ENCODE results near the gene FREM2.

Gene FREM2, protein sequence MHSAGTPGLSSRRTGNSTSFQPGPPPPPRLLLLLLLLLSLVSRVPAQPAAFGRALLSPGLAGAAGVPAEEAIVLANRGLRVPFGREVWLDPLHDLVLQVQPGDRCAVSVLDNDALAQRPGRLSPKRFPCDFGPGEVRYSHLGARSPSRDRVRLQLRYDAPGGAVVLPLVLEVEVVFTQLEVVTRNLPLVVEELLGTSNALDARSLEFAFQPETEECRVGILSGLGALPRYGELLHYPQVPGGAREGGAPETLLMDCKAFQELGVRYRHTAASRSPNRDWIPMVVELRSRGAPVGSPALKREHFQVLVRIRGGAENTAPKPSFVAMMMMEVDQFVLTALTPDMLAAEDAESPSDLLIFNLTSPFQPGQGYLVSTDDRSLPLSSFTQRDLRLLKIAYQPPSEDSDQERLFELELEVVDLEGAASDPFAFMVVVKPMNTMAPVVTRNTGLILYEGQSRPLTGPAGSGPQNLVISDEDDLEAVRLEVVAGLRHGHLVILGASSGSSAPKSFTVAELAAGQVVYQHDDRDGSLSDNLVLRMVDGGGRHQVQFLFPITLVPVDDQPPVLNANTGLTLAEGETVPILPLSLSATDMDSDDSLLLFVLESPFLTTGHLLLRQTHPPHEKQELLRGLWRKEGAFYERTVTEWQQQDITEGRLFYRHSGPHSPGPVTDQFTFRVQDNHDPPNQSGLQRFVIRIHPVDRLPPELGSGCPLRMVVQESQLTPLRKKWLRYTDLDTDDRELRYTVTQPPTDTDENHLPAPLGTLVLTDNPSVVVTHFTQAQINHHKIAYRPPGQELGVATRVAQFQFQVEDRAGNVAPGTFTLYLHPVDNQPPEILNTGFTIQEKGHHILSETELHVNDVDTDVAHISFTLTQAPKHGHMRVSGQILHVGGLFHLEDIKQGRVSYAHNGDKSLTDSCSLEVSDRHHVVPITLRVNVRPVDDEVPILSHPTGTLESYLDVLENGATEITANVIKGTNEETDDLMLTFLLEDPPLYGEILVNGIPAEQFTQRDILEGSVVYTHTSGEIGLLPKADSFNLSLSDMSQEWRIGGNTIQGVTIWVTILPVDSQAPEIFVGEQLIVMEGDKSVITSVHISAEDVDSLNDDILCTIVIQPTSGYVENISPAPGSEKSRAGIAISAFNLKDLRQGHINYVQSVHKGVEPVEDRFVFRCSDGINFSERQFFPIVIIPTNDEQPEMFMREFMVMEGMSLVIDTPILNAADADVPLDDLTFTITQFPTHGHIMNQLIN (N-terminal part only)

DNA sequence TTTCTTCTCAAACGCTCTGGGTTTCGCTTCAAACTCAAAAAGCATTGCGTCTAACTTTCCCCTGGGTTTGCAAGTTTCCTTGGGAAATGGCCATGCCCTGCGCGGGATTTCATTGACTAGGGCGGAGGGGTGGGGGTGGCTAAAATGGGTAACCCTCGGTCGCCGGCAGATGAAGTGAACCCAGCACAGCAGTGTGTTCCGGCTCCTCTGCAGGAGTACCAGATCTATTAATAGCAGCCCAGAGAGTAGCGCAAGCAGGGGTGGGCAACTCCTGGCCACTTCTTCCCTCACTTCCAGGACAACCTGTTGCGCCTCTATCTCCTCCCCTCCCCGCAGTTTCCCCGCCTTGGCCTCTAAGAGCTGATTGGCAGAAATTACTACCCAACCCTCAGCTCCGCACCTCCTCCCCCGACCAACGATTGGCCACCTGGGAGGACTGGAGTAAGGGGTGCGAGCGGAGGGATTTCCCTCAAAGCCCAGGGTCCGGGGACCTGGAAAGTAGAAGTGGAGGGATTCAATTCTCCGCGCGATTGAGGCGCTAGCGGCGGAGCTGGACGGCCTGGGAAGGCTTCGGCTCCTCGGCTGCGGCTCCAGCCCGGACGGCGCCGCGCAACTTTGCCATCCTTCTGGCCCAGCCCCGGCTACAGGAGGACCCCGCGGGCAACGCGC lies at the start of gene FREM2:
Gene FREM2, plus strand, starts transcription at position 501 of the 669 bp plus-strand sequence. CDS start 268 bp downstream, outside the sequence.
- no peak for DNase-seq (ENCODE audit: low read depth, low spot score)

DNA sequence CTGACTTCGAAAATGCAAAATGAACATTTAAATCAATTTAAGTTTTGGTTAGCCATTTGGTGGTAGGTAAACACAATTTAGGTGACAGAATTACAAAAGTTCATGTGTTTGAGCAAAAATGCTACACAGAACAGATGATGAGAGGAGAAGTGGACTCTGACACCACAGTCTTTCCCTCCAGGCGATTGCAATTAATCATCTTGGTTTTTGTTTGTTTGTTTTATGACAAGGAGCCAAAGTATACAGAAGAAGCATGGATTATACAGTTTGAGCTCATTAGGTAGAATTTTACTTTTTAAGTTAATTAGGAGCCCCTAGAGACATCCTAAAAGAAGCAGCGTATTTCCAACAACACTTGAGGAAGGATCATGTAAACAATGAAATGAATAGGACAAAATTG lies 49.3 kb upstream of the FREM2 start:
- no peak for DNase-seq (ENCODE audit: low read depth, low spot score)

DNA sequence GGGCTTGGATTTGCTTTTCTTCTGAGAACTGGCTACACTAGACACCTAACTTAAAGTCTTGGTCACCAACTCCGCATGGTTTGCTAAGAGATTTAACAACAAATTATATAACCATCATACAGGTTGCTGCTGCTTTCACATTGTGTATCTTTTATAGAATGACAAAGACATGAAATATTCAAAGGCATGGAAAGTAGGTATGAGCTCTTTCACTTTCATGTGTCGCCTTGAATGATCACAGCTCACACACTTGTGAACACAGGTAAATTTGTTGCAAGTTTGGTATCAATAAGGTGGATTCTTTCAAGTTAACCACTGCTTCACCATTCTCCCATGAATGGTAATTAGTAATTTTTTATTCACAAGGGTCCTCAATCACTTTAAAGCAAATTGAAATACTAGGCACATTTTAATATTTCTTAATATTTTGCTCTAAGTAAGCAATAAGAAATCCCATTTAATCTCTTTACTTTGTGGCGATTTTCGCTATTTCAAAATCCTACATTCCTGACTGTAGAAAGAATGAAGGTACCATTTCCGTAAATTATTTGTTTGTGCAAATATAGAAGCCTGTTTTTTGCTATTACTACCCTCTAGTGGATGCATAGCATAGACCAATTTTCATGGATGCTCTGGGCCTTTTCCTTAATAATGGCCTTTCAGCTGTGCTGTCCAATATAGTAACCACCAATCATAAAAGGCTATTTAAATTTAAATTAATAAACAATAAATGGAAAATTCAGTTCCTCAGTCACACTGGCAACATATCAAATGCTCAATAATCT lies 45.5 kb upstream of the FREM2 start:
- DNase-seq (ENCODE audit: low read depth, low spot score), result no peak

DNA sequence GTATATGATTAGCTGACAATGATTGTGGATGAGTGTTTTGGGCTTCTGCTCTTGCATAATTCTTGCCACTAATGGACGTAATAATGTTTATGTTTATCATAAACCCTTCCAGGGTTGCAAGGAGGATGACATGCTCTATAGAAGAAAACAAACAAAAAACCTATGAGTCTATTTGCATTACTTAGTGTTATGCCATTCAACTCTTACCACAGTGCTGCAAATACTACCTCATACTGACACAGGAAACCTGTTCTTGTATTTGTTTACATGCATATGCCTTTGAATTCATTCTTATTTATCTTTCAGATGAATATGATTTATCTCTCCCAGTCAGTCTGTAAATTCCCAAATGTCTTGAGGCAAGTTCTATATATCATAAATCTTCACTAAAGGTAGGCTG lies 39.6 kb upstream of the FREM2 start:
- no peak for DNase-seq (ENCODE audit: low read depth, low spot score)

DNA sequence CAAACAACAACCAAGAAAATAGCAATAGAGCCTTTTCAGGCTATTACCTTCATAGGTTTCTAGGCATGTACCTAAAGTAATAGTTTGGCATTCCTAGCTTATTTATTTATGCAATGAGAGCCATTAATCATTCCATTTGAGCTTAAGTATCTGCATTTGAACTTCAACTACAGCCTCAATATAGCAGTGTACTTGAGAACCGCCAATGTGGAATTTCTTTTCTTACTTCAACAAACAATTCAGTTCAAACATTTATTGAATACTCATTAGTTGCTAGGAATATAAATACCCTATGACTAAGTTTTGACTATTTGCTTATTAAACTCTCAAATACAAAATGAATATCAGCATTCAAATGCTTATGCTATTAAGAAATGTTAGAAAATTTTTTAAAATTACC lies 38.0 kb upstream of the FREM2 start:
- no peak for DNase-seq (ENCODE audit: low read depth, low spot score)

DNA sequence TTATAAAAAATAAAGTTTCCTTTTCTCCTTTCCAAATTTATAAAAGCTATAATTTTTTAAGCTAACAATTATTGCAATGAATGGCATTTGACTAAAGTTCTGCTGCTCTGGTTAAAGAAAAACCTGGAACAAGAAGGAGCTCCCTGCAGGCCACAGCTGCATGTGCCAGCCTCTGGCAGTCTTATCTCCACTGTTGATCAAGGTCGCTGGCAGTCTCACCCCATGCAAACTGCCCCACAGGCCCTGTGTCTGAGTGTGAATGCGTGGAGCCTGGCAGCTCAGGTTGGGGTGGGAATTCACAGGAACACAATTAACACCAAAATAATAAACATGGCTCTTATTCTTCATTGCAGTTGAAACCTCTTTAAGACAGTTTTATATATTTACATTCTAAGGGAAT lies 30.2 kb upstream of the FREM2 start:
- no peak for DNase-seq (ENCODE audit: low read depth, low spot score)

DNA sequence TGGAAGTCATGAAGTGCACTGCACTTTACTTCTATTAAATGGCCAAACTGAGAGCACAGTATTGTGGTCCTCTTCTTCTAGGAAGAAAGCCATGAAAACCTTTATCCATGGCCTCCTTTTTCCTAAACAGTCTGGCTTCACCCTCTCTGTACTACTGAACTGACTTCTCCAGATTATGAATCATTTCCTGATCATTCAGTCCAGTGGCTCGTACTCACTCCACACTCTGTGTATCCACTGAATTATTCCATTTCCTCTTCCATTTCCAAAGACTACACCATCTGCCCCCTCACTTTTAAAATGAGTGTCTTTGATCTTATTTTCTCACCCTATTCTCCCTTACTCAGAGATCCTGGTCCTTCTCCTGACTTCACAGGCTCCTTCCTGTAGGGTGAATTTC lies 29.7 kb upstream of the FREM2 start:
- no peak for DNase-seq (ENCODE audit: low read depth, low spot score)

DNA sequence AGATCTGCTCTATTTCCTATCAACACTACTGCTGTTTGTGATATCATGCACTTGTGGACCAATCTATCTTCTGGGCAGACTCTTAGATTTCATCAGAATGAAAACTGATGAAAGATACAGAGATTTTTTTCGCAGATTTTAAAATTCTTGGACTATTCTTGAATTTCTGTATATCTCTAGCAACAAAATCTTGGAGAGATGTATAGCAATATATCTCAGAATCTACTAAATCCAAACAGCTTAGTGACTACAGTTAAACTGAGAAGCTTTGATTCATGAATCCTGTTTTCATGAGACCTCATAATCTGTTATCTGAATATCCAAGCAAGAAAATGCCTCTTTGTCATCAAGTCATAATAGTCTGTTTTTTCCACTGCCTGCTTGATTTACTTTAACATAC lies 28.0 kb upstream of the FREM2 start:
- no peak for DNase-seq (ENCODE audit: low read depth, low spot score)

DNA sequence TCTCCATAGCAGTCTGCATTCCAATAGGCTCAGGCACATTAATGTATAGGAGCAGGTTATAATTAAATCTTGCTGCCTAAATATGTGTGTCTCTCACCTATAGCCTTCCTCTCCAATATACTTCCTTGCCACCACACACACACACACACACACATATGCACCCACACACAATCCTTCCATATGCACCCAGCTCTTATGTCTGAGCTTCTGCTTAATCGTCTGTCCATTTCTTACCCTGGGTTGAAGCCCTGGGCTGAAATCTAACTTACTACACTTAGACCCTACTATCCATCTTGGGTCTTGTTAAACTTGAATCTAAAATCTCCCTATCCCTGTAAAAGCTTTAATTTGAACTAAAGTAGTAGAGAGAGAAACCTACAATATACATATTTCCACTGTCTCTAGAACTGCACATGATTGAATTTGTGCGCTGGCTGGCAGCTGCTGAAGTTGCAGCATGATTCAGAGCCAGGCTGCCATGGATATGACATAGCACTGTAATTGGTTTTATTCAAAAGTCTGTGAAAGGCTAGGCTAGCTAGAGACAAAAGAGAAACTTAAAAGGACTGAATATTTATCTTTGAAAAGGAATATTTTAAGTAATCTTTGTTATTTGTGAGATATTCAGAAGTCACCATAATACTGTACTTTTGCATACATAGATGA lies 25.7 kb upstream of the FREM2 start:
- DNase-seq (ENCODE audit: low read depth, low spot score), result no peak

DNA sequence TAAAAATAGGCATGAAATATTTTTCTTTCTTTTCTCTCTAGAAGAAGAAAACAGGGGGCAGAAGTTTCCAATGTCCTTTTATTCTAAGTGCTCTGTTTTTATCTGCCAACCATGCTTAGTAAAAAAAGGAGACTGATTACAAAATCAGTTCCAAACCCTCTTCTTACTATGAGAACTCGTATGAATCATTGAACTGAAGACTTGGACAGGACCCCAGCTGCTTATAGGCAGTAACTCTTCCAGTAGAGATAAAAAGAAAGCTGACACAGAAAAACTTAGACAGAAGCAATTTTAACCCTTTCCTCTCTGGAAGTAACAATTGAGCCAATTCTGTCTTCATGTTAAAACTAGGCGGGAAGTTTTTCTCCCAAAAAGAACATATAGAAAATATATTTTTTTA lies 24.5 kb upstream of the FREM2 start:
- no peak for DNase-seq (ENCODE audit: low read depth, low spot score)

DNA sequence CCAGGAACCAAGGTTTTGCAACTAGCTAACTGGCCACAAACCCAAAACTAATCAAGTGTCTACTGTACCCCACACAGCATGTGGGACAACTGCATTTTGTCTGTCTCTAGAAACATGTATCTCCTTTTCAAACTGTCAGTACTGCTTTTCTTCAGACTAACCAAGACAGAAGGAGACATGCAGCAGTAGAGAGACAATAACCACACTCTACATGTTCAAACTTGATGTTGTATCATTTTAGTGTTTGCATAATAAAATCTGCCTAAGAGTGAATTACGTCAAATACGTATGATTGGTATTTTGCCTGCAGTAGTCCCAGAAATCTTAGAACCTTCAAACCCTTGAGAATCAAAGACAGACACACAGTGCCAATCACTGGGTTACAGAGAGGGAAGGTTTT lies 22.0 kb upstream of the FREM2 start:
- no peak for DNase-seq (ENCODE audit: low read depth, low spot score)

DNA sequence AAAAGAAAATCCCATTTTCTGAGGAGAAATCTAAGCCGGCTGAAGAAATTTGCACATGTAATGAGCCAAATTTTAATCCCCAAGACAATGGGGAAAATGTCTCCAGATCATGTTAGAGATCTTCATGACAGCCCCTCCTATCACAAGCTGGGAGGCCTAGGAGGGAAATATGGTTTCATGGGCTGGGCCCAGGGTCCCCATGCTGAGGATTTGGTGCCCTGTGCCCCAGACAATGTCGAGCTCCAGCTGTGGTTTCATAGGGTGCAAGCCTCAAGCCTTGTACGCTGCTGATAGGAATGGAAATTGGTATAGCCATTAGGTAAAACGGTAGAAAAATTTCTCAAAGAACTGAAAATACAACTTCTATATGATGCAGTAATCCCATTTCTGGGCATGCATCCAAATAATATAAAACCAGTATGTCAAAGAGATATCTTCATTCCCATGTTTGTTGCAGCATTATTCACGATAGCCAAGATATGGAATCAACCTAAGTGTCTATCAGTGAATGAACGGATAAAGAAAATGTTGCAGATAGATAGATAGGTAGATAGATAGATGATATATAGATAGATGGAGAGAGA lies 19.3 kb upstream of the FREM2 start:
- no peak for DNase-seq (ENCODE audit: low read depth, low spot score)

DNA sequence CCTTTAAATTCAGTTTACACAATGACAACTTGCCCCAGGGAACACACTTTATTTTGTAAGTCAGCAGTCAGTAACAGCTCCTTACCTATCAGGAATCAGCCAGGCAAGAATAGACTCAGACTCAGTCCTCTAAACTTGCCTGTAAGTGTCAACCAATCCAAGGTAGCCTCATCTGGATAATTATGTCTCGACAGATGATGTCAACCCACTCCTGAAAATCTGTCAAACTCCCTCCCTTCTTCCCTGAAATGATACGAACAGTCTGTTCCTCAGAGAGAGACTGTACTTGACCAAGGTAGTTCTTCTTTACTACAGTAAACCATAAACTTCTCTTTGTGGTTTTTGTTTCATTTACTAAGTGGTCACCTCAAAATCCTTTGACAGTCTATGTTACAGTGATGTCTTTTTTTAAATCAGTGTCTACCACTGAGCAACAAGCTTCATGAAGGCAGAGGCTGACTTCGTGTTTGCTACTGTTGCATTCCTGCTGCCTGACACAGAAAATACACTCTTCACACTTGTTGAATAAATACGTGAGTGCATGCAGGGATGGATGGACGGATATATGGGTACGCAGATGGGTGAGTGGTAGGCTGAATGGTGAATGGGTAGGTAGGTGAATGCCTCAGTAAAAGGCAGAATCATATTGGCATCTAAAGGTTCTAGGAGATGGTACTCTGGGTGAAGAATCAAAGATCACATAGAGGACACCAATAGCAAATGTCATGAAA lies 17.5 kb upstream of the FREM2 start:
- no peak for DNase-seq (ENCODE audit: low read depth, low spot score)

DNA sequence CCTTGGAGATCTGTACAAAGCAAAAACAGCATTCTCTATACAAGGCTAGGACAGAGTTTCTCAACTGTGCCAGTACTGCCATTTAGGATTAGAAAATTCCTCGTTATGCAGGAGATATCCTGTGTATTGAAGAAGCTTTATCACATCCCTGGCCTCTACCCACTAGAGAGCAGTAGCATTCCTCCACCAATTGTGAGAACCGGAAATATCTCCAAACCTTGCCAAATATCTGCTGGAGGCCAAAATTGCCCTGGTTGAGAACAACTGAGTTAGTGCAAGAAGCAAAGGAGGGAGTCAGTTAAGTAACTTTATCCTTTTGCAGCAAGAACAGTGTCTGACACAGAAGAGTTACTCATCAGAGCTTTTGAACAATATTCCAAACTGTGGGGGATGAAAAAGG lies 16.2 kb upstream of the FREM2 start:
- DNase-seq (ENCODE audit: low read depth, low spot score), result no peak

DNA sequence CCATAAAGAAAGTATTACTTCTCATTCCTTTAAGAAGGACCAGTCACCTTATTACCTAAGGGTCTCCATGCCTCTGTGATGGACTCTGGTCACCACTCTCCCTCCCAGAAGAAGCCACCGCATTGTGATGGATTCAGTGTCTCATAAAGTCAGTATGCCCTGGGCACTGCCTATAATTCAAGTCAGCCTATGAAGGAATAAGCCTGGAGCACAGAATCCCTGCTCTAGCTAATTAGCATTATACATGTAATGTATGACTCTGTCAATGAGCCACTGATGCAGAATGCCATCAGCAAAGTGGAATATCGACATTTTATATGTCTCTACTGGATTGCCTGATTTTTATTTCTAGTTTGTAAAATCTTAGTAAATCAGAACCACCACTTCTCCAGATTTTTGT lies 14.9 kb upstream of the FREM2 start:
- DNase-seq (ENCODE audit: low read depth, low spot score), result no peak

DNA sequence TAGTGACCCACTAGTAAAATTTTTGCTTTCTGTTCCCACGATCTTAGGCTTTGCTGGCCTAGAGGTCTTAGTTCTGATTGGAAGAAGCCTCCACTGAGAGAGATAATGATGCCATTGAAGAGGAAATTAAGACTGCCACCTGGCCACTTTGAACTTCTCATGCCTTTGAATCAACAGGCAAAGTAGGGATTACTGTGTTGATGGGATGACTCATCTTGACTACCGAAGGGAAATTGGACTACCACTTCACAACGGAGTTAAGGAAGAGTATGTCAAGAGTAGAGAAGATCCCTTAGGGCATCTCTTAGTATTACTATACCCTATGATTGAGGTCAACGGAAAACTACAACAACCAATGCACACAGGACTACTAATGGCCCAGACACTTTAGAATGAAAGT lies 12.7 kb upstream of the FREM2 start:
- no peak for DNase-seq (ENCODE audit: low read depth, low spot score)

DNA sequence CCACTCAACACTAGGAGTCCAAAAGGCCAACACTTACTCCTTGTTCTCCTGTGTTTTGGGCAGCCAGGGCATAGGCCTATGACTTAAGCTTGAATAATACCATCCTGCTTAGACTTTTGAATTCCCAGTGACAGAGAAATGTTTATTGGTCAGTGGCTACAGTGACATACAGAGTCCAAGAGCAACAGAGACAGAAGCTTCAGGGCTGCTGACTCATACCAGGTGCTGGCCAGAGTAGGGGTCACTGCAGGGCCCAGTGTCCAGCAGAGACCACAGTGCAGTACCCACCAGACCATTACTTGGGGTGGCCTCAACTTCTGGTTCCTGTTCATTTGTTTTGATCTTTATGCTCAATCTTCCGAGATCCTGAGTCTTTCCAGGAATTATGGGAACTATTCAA lies 6.0 kb upstream of the FREM2 start:
- DNase-seq (ENCODE audit: low read depth, low spot score), result no peak

DNA sequence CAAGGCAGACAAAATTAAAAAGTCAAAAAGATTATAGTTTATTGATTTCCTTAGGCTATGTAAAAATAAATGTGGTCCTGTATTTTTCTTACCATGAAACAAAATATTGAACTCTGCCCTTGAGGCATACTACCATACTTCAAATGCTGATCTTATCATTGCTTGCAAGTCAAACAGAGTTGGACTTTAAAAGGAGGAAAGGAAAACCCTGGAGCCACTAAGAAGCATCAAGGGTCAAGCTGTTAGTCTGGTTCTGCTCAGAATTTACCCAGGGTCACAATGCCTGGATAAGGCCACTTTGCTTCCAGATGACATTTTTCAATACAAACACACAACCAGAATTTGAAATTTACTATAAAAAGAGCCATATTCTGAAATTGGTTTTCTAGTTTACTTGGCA lies 2.2 kb upstream of the FREM2 start:
- DNase-seq (ENCODE audit: low read depth, low spot score), result no peak

DNA sequence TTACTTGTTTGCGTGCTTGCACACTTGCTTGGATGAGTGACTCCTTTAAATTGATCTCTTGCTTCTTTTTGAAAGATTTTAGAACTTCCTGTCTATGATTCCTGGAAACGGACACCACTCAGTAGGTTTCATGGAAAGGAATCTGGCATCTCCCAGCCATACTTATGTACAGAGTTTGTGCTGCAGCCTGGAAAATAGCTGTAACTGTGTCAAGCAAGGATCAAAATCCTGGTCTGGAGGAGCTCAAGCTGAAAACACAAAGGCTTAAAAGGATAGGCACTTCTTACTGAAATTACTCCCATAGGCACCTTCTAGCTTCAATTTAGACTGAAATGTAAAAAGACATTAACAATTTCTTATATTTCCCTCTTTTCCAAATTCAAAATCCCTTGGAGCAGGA lies 1.4 kb upstream of the FREM2 start:
- DNase-seq (ENCODE audit: low read depth, low spot score), result no peak
